Endometrial microvascular endothelial cells (primary cell): ENCODE data around the gene OSR1. TPM values are rescaled to one million over a fixed set of nuclear protein-coding genes. Genes with fewer than 3 reads are reported as not detected.
"Not testable (repeated sequence)": the region's sequence is repeated elsewhere in the genome, so short reads cannot be mapped to it uniquely, and the experiment has no call there.

Experiments
- in situ Hi-C: cut with HindIII; loops from 2 replicates; pipeline ENCODE4 v1.10.0; 2017; ENCODE audit warnings: low sequenced_read_pairs, low pct_unique_long_range_greater_than_20kb; ENCODE audit errors: inconsistent ontology term
- total RNA-seq: library from RNA; depleted of rRNA; stranded (reverse); fragments of >200 nt; gene quantifications from one replicate; pipeline ENCODE4 v1.2.3, GENCODE V29; 2015; ENCODE audit errors: inconsistent ontology term

The OSR1 gene
- total RNA-seq = not detected

DNA sequence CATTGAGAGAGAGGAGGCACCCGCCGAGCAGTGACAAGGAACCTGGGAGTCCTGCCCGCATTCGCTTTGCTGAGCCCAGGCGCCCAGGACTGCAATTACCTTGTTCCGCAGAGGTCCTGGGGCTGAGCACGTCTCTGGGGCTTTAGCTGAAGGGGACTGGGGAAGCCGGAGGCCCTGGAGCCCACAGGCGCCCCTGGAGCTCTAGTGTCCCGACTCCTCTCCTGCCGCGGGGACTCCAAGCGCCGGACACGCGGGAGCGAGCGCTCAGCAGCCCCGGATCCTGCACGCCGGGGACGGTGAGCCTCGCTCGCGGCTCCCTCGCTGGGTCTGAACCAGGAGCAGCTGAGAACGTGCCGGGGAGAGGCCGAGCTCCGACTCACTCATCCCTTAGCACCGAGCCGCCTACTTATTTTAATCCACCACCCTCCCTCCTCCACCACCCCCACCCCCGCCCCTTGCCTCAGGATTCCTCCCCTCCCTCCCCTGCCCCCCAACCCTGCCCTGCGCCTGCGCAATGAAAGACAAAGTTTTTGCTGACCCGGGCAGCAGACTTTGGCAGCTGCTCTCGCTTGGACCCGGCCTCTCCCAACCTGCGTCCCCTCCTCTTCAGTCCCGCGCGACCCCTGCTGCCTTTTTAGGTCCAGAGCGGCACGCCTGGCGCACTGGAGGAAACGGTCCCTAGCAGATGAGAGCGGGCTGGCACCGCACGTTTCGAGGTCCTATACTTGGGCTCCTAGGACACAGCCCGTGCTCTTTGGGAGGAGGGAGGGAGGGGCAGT lies at the start of gene OSR1:
Gene OSR1 (minus strand): TSS at position 382 of the 779 bp plus-strand sequence. CDS start 4,818 bp downstream, outside the sequence.
- in situ Hi-C loops = no loop called here

DNA sequence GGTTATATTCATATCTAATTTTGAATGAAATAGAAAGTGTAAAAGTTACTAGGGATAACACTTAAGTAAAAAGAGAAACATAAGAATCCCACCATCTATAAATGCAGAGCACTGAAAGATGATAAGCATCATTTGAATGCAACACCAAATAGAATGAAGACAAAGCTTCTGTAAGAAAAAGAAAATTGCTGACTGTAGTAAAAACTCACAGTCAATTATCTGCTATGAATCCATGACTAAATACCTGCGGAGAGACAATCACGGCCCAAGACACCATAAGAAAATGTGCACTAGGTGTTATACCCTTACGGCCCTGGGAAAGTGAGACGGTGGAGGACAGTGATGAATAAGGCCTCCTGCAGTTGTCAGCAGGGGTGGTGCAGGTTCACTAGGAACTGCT lies 45.4 kb upstream of the OSR1 start:
- in situ Hi-C loops = no loop called here

DNA sequence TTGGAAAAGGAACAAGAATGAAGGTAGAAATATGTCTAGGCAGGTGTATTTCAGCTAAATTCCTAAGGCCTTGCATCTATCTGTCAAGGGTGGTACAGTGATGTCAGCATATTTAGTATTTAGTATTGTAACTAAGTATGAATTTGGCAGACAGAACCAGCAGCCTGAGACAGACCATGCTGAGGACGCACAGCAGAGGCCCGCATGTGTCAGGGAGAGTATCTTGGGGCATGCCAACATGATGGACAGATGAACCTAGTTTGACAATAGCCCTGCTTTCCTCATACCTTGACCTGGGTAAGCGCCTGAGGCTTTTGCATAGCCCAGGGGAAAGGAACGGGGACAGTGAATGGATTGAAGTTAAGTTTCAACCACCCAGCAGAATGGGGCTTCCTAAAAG lies 33.8 kb upstream of the OSR1 start:
- in situ Hi-C loops = no loop called here

DNA sequence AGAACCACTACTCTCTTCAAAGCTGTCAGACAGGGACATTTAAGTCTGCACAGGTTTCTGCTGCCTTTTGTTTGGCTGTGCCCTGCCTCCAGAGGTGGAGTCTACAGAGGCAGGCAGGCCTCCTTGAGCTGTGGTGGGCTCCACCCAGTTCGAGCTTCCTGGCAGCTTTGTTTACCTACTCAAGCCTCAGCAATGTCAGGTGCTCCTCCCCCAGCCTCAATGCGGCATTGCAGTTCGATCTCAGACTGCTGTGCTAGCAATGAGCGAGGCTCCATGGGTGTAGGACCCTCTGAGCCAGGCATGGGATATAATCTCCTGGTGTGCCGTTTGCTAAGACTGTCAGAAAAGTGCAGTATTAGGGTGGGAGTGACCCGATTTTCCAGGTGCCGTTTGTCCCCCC lies 31.0 kb upstream of the OSR1 start:
- in situ Hi-C loops = not testable (repeated sequence)

DNA sequence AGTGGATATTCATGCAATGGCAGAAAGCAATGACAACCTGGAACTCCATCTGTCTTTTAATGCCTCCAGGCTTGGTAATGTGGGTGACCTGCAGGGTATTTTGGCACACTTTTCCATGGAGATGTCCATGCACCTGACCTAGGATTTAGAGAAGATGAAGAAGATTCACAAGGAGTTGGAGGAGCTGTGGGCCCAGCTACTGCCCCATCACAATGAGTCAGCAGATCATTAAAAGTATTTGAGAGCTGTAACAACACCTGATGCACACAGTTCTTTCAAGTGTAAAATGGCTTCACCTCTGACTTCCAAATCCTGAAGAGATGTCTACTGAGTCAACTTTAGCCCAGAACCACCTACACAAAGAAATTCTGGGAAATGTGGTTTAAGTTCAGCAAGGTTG lies 22.1 kb upstream of the OSR1 start:
- in situ Hi-C loops = no loop called here

DNA sequence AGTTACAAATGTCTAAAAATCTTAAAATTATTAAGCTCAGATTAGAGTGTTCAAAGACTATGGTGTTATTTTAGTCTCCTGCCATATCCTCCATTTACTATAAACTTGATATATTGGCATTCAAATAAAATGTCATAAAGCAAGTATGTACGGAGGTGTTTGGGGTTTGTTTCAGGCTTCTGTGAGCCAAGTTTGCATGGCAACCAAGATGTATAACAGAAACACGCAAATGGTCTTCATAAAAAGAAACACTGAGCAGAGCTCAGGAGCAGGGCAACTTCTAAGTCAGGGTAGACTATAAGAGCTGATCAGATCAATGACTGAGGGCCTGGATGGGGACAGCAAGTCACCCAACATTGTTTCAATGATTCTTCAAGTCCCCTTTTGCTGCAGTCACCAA lies 20.5 kb upstream of the OSR1 start:
- in situ Hi-C loops = no loop called here

DNA sequence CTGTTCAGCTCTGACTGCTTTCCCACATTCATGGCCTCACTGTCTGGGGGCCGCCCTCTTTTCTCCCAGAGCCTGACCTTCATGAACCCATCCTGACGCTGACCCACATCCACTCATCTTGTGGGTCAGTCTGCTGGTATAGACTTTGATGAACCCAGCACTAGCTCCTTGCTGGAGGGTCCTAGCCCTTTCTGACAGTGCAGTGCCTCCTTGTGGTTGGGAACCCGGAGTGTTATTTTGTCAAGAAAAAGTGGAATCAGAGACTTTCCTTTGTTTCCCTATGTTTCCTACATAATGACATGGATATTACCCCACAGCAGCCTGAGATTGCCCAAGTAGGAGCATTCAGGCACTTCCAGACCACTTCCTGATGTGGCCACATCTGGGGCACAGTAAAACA lies 19.3 kb upstream of the OSR1 start:
- in situ Hi-C loops = no loop called here

DNA sequence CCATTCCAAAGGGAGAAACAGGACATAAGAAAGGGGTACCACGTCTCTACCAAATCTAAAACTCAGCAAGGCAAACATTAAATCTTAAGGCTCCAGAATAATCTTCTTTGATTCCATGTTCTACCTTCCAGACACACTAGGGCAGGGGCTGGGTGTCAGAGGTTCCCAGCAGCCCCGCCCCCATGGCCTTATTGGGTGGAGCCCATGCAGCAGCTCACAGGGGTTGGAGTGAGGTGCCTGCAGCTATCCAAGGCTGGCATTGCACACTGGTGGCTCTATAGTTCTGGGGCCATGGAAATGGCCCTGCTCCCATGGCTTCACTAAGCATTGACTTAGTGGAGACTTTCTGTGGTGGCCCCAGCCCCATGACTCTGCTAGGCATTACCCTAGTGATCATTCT lies 14.9 kb upstream of the OSR1 start:
- in situ Hi-C loops = no loop called here

DNA sequence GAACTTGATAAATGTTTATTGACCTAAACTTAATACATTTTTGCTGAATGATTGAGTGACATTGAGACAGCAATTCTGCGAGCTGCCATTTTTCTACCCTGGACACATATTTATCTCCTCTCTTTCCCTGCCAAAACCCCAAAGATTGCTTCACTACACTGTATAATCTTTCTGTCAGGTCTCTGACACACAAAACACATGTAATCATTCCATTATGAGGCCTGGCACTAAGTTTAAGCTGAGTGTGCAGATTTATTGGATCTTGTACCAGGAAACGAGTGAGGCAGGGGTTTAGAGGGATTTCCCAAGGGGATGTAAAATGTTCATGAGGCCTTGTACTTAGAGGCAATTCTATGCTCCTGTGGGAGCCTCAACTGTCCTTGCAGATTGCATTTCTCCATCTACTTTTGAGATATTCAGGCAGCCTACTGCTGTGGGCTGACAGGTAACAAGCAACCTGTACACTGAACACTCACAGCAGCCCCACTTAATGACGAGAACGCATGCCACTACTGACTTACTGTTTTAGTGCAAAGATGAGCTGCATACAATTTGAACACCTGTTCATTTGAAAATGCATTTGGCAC lies 13.7 kb upstream of the OSR1 start:
- in situ Hi-C loops = no loop called here

DNA sequence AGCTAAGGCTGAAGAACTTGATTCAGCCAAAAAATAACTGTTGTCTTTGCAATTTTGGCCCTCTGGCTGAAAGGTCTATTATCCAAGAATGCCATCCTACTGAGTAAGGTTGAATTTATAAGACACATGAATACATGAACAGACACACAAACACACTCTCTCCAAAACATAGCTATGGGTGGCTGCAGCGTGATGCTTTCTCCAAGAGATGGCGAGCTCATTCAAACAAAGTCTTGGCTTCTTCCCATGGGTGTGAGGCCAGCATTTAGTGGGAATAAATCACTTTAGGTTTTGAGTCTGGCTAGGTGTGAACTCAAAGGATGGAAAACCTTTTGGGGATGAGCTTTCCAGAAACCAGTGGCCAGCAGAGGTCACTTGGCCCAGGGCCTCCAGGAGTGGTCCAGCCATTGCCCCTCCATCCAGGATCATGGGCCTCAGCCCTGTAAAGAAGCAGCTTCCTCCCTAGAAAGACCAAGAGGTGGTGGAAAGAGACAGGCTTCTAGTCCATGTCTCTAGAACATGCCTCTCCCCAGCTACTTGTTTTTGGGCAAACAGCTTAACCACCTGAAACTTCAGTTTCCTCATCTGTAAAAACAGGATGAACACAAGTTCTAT lies 11.0 kb upstream of the OSR1 start:
- in situ Hi-C loops = no loop called here

DNA sequence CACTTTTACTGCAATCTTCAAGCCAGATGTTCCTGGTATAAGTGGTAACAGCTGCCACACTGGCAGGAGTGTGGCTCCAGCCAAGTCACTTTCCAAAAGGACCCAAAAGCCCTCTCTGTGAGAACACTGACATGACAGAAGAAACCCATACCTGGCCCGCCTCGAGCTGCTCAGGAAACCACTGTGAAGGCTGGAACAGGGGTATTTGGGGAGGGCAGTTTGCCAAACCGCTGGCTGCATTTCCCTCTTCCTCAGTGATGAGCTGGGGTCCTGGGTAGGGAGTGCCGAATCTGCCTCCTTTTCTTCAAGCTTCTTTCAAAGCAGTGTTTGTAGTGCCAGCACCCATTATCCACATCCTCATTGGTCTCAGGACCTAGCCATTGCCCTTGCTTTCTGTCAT lies 10.3 kb upstream of the OSR1 start:
- in situ Hi-C loops = no loop called here

DNA sequence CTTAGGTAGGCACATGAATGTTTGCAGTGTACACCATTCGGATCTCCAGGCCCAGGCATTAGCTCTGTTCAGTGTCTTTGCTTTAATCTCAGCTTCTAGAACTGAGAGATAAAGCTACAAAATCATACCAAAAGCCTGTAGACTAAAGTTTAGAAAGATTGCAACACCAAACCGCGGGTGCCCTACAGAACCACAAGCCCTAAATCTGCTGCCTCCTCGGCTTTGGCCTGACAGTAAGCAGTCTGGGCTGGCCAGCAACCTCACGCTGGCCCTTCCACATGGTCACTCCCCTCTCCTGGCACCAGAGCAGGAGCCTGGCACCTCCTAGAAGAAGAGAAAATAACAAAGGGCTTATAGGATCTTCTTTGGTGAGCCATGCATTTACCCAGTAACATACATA lies 8.9 kb upstream of the OSR1 start:
- in situ Hi-C loops = no loop called here

DNA sequence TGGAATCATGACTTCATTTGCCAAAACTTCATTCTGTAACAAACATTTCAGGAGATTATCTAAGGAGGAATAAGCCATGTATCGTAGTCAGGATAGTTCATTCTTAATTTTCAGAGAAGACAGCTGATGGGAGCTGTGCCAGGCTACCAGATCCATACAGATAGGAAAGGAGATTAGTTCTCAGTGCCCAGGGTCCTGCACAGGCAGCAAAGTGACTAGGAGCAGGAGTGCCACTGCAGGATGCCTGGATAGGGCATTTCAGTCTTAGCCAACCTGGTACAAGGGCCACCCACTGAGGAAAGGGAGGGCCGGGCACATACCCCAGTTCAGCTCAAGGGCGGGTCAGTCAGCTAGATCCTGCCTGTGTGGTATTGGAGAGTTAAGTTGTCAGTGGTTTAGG lies 6.7 kb upstream of the OSR1 start:
- in situ Hi-C loops = no loop called here

DNA sequence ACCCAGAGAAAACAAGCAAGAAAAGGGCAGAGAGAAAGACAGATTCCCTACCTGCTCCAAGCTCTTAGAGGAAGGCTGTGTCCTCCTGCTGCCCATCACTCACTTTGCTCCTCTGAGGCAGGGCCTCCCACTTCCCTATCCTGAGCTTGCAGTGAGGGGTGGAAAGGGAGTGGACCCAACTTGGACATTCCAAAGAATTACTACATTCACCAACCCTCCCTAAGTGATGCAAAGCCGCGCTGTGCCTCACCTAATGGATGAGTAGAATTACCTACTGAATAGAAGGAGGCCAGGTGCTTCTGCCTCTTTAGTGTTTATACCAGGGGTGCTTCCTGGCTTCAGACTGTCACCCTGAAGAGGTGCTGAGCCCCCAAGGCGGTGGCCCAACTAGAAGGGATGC lies 5.6 kb upstream of the OSR1 start:
- in situ Hi-C loops = no loop called here

DNA sequence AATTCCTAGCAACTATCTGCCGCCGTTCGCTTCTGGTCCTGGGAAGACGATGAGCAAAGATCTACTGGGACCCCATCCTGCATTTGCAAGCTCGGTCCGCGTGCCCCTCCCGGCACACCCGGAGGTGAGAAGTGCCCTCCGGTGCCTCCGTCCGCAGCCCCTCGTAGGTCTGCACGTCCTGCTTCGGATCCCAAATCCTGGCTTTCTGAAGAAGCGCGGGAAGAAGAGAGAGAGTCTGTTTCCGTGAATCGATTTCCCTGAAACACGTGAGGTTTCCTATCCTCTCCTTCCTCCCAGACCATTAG lies 5.0 kb upstream of the OSR1 start:
- in situ Hi-C loops = no loop called here

DNA sequence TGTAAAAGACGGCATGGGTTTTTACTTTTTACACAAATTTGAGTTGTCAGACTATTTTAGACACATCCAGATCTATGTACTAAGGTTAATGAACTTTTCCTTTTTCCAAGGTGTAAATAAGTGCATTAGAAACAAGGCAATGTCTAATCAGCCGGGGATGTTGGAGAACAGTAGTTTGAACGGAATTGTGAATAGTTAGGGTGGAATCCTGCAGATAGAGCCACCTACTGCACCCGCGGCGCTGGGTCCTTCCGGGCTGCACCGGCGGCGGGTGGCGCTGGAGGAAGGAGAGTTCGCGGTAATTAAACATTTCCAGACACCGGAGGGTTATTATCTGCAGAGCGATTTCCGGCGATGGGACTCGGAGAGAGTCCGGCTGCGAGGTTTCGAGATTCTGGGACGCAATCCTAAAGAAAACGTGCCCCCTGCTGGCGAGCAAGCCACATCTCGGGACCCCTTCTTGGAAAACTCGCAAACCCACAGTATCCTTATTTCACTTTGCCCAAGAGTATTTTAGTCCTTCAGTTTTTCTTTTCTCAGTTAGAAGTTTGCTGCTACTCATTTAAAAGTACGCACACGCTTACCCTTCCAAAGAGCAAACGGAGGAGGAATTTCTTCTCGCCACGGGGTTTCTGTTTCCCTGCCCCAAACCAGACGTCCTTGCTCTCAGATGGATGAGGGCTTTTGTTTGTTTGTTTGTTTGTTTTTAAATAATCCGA lies 4.5 kb upstream of the OSR1 start:
- in situ Hi-C loops = no loop called here

DNA sequence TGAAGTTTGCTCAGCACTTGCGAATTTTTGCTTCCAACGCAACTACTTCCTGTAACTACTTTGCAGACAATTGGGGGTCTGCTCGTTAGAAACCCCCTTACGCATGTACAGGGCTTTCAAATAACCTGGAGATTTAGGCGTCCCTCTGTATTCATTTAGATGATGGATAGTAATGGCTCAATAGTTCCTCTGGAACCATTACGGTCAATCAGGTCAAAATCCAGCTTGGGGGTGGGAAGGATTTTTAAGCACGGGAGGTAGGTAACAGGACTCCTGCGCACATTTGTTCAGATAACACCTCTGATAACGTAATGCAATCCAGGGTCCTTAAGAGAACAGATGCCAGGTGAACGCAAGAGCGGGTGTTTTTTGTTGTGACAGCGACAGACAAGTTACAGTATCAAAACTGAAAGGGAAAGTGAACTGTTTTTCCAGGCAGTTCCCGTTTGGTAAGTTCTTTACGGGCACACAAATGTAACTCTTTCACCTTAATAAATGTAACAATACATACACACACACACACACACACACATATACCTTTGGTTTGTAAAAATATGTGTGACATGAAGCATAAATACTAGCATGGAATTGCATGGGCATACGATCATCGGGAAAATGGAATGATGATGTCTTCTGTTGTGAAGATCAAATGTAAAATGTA lies 3.8 kb upstream of the OSR1 start:
- in situ Hi-C loops = no loop called here

DNA sequence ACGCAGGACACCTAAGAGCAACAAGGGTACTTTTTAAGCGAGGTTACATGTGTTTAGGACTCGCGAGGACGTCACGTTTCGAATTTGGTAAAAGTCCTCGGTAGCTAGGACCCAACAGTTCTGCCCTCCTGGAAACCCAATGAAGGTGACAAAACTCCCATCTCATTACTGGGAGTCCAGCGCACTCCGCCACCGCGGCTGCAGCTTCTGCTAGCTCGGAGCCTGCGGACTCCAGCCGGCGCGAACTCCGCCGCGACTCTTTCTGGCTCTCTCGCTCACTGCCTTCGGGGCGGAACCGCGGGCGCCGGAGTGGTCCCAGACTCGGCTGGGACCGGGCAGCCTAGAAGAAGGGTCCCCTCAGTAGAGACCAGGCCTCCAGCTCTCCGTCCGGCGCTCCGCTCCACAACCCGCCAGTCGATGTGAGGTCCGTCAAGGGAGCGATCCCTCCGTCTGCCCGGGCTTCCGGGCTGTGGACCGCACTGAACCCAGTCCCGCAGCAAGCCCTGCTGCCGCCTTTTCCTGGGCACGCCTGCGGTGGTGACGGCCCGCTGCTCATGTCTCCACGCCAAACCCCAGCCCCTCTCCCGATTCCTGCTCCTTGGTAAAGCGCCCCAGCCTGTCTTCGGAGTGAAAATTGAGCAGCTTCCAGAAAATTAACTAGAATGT lies 3.0 kb upstream of the OSR1 start:
- in situ Hi-C loops = no loop called here

DNA sequence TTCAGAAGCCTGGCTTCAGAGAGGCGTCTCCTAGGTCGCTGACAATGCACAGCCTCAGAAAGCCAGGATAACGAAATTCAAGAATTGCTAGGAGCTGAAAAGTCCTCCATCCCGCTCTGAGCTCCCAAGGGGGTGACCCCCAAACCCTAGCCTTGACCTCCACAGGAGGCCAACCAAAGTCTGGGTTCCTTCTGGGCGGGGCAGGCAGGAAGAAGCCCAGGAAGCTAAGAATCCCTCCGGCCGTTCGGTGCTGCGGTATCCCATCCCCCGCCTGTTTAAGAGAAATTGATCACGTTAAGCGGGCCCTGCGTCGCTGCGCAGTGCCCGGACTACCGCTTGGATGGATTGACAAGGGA lies 2.5 kb upstream of the OSR1 start:
- in situ Hi-C loops = no loop called here
